Activated CD4-positive, alpha-beta T cell treated with anti-CD3 and anti-CD28 coated beads for 4 hours (primary cell): Measurements from ENCODE around the gene TMEM202.
"Not testable (repeated sequence)": the region's sequence is repeated elsewhere in the genome, so short reads cannot be mapped to it uniquely, and the experiment has no call there.

Experiments used
- DNase-seq, 2 donors: peaks; one replicate each; pipeline ENCODE4 v3.0.0-alpha.2; 2020

Gene TMEM202

DNA sequence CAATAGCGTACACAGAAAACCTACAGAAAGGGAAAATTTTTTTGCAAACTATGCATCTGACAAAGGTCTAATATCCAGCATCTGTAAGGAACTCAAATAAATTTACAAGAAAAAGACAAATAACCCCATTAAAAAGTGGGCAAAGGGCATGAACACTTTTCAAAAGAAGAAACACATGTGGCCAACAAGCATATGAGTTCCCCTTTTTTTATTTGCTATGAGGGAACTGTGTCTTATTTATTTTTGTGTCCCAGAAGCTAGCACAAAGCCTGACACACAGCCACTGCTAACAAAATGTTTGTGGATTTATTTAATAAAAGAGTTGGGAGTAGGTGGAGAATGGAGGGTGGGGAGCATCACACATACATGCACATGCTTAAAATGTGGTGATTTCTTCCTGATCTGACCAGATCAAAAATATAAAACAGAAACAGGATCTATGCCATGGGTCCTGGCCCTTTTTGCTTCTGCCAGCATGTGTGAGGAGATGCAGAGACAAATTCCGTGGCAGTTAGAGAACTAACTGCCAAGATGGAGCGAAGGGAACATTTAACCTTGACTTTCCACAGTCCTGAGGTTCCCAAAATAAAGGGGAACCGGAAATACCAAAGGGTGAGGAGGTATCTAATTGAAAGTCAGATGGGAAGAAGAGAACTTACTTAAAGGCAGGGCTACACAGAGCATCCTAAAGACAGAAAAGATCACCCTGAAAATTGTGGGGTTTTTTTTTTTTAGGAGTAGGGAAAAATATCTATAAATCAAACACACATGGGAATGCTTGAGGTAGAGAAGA is at the start of gene TMEM202:
TMEM202 (plus strand) TSS at position 510 of the 793 bp plus-strand sequence; CDS start at position 532, 22 bp downstream.
- DNase-seq = no peak

GRCh38 chr15:72353266-72353665 is 44.8 kb upstream of the TMEM202 start:
- DNase-seq = no peak

GRCh38 chr15:72354496-72354895 is 43.6 kb upstream of the TMEM202 start:
- DNase-seq = no peak

DNA sequence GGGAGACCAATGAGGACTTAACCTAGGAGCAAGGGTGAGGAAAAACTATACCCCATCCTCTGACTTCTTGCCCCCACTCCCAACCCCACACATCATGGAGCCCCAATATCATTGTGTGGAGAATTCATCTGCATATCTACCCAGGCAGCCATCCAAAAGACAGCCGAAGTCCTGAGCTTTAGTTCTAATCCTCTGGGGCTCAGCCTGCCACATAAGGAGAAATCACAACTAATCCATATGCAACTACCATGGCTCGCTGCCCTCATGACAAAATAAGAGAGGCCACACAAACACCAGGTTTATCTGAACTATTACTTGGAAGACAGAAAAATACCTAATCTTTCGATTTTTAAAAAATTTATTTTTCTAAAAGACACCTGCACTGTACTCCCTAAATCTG is 40.0 kb upstream of the TMEM202 start:
- DNase-seq = no peak

- peak in 1 of 2 donors; percentile 9 for DNase-seq
These were observed 39.4 kb upstream of the TMEM202 start for GRCh38 chr15:72358650-72359171.

DNA sequence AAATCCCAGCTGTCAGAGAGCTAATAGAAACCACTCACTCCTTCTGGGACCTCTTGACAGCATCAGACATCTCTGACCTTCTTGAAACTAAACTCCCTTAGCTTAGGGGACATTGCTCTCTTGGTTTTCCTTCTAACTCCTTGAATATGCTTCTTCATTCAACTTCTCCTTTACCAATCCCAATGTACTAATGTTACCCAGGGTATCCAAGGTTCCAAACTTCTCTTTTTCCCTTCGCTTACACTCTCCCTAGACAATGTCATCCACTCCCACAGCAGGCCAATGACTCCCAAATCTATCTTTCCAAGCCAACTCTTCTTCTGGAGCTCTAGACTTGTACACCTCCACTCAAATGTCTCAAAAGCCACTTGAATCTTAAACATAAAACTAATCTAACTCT is 36.9 kb upstream of the TMEM202 start:
- DNase-seq = no peak

DNA sequence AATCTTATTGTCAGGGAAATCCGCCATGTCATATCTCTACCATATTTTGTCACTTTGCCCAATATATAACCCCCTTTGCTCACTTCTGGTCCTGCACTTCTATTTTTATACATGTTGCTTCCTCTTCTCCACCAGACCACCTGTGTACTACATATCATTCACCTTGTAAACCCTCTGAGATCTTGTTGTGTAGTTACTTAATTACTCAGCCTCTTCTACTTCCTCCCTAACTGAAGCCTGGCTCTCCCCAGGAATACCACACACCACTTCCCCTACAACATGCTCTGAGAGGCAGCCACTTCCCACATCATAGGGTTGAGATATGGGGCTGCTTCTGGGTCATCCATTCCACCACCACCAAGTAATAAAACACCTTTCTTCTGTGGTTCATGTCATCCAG is 32.3 kb upstream of the TMEM202 start:
- no peak for DNase-seq

GRCh38 chr15:72368325-72368724 is 29.8 kb upstream of the TMEM202 start:
- no peak for DNase-seq

DNA sequence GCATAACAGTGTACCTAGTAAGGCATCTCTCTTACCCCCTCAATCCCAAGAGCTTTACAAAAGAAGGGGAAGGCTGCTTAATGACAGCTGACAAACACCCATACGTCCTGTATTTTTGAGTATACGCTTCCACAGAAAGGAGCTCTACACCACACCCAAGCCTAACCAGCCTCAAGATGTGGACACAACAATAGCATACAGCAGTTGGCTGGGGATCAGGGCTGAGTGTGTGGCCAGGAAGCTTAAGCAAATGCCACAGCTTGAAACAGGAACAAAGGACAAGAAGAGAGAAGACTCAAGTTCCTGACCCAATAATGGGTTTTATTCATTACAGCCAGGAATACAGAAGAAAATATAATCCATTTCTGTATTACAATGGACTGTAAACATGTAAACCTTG is 29.2 kb upstream of the TMEM202 start:
- DNase-seq = no peak

- no peak for DNase-seq
These were observed 28.1 kb upstream of the TMEM202 start for GRCh38 chr15:72369964-72370363.

DNA sequence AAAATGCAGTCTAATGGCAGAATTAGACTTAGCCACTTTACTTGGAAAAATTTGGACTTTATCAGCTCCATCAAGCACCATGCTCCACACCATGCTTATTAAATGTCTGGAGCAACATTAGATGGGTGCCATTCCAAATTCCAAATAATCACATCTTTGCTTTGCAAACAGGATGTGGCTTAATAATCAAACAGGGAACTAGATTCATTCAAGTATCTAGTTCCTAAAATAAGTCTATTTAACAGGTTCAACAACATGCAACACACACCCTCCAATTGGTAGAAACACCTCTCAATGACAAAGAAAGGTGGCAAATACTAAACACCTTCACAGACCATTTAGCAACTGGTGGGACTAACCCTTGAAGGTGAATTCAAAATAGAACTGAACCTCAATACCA is 25.7 kb upstream of the TMEM202 start:
- no peak for DNase-seq

DNA sequence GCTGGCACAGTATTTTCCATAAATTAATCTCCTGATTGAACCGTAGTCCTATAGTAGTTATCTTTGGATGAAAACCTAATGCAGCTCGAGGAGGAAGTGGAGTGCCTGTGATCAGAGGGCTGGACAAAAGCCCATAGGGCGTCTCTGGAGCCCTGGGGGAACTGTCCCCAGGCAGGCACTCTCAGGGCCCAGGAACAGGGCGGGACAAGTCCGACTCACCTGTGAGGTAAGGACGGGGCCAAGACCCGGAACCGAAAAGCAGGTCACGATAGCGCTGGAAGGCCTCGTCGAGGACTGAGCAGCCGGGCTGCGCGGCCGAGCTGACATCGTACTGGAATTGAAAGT is 22.6 kb upstream of the TMEM202 start:
- DNase-seq = peak in 1 of 2 donors; percentile 47

DNA sequence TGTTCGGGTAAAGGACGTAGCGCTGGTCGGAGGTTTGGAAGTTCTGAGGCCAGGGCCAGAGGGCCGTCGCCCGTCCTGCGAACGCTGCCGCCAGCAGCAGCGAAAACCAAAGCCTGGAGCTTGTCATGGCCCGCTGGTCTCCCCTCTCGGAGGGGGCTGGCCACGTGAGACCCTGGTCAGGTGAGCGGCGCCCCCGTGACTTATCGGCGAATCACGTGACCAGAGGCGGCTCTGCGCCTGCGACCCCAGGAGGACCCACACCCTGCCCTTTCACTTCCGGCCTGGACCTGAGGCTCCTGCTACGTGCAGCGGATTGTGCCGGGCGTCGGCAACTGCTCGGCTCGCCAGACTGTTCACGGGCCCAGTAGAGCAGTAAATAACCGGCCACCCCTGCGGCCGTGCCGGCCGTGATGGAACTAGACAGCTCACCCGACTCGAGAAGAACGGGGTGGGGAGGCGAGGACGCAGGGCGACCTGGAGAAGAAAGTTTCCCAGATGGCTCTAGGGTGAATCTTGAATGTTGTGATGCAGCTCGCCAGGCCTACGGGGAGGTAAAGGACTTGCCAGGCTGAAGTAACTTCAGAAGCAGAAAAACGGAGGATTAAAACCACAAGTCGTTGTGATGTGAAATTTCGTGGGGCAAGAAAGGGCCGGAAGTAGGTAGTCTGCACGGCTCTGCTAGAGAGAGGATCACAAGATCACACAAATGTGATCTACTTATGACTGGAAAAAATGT is 22.1 kb upstream of the TMEM202 start, which contains the start of gene HEXA:
HEXA (minus strand) TSS at position 169 of the 736 bp plus-strand sequence; CDS start at position 127, 42 bp downstream.
- peak; percentile 82 to 89 for DNase-seq

- DNase-seq = no peak
These were observed 20.8 kb upstream of the TMEM202 start for GRCh38 chr15:72377331-72377730.

DNA sequence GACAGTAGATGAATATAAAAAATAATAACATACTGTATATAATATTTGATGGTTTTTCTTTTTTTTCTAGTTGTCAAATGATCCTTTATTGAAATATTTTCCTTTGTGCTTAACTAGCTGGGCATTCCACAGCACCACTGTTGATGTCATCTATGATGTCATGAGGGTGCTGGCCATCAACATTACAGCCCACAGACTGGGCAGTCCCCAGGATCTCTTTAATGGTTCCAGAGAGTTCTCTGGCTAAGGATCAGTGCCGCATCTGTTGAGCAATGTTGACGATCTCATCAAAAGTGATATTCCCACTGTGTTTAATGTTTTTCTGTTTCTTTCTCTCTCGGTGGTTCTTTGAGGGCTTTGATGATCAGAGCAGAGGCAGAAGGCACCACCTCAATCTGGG is 19.0 kb upstream of the TMEM202 start:
- DNase-seq = not testable (repeated sequence)

DNA sequence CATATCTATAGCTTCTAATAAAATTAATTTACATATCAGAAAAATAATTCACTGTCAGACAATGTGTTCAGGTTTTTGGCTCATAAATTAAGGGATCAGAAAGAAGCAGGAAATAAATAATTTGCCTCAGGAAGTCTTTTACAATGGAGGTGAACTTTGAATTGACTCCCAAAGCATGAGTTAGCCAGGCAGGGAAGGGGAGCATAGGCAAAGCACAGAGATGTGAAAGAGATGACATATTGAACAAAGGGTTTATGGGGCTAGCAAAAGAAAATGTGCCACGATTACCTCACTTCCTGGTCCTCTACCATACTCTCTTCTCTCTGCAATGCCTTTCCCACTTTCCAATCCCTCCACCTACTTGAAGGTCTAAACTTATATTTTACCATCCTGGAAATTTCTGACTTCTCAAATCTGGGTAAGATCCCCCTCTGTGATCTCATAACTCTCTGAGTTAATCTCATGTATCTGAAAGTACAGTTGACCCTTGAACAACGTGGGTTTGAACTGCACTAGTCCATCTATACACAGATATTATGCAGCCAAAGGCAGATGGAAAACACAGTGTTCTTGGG is 18.2 kb upstream of the TMEM202 start:
- no peak for DNase-seq

- no peak for DNase-seq
These were observed 17.4 kb upstream of the TMEM202 start for GRCh38 chr15:72380743-72381142.

DNA sequence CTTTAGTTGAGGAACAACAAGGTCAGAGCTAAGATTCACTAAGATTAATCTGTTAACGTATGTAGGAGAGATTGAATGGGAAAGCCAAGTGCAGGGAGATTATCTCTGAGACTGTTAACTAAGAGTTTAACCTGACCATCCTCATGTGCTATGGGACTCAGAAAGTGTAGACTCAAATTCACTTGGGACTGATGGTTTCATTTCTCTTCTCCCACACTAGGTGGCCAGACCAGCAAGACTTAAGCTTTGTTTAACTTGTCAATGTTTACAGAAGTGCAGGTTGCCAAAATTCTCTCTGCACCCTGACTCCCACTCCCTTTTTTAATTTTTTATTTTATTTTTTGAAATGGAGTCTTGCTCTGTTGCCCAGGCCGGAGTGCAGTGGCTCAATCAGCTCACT is 16.0 kb upstream of the TMEM202 start:
- no peak for DNase-seq

GRCh38 chr15:72387741-72388140 is 10.4 kb upstream of the TMEM202 start:
- no peak for DNase-seq

DNA sequence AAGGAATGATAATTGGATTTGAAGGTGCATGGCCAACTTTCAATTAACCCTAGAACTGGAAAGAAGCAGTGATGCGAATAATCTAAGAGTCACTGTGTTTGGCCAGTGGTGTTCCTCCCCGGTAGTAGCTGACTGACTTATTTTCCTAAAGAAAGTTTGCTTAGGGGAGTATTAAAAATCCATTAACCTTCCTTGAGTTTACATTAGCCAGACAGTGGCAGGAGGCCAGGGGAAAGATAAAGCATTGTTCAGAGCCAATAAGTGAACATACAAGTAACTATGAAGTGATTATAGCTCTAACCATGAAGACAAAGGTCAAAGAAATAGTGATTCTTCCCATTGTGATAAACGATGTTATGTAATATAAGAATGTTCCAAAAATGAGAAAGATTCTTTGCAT is 8.9 kb upstream of the TMEM202 start:
- DNase-seq = no peak

GRCh38 chr15:72396331-72396730 is 1.8 kb upstream of the TMEM202 start:
- not testable (repeated sequence) for DNase-seq

DNA sequence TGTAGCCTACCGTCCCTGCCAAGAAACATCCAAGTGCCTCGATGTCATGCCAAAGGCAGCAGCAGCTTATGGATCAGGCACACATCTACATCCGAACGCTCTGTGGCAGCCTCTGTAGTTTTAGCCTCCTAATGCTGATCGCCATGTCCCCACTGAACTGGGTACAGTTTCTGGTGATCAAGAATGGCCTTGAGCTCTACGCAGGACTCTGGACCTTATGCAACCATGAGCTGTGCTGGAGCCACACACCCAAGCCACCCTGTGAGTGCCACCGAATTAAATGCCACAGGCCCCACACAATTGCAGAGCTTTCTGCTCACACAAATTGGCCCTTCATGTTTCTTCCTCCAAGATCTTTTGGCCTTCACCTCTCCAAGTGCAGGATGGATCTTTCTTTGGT is 543 bp downstream of the TMEM202 start:
- no peak for DNase-seq

GRCh38 chr15:72402726-72403125 is 4.6 kb downstream of the TMEM202 start:
- DNase-seq = no peak

DNA sequence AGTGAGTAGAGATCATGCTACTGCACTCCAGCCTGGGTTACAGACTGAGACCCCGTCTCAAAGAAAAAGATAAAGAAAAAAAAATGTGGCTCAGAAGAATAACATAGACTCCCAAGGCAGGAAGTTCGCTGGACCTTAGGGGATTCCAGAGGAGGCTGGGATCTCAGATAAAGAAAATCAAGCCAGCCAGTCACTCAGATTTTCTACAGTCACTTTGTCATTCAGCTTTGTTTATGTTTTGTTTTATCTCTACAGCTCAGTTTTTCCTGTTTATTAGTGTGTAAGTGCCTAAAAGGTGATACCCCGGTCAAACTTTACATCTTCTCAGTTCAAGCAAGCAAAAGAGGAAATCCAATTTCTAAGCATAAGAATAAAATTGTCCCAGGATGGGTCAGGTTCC is 6.3 kb downstream of the TMEM202 start:
- DNase-seq = no peak
